Caco-2 (cell line): ENCODE measurements around the gene ITPR1. TPM values are rescaled to one million over a fixed set of nuclear protein-coding genes. Genes with fewer than 3 reads are reported as not detected.
A peak's percentile ranks its signal among the peaks of the same experiment; 100 is the strongest.

Experiments used
- BruUV-seq: library from RNA; stranded (reverse); fragments of 400-500 nt; replicated peaks from 2 replicates; lab custom pipeline; 2021; lab: Mats Ljungman, UMichigan
- CTCF ChIA-PET: fragments of 300-600 bp; sonication (Branson Sonifier 250); formaldehyde crosslinking; loops from one replicate; lab custom pipeline; 2022; ENCODE audit warnings: antibody characterized with exemption; lab: Charles Lee
- POLR2A ChIA-PET: fragments of 300-600 bp; sonication (Branson Sonifier 250); formaldehyde crosslinking; loops from one replicate; lab custom pipeline; 2022; ENCODE audit warnings: antibody characterized with exemption; lab: Charles Lee
- DNase-seq, 2 experiments: peaks; one replicate each; pipeline versions ENCODE4 v3.0.0 to v3.0.0-alpha.2; 2020 to 2022
- H3K27me3 ChIP-seq: replicated peaks from 2 replicates; pipeline ENCODE4 v1.6.0; 2011; ENCODE audit warnings: low read length; ENCODE audit not compliant: control insufficient read depth, insufficient read depth
- H3K36me3 ChIP-seq: 2 replicates; pipeline ENCODE4 v1.5.1; 2011; ENCODE audit warnings: low read length; ENCODE audit not compliant: control insufficient read depth, insufficient read depth
- H3K4me1 ChIP-seq: fragments of 250-450 bp; sonication (Bioruptor Pico); 2 replicates; pipeline ENCODE4 v1.5.1; 2020; ENCODE audit warnings: mild to moderate bottlenecking
- H3K4me3 ChIP-seq: 2 replicates; pipeline ENCODE4 v1.5.1; 2011; ENCODE audit warnings: low read depth, mild to moderate bottlenecking, control low read depth, low read length
- H3K9me3 ChIP-seq: fragments of 250-450 bp; sonication (Bioruptor Pico); 2 replicates; pipeline ENCODE4 v1.5.1; 2020; ENCODE audit warnings: mild to moderate bottlenecking, moderate library complexity
- H3K27ac Mint-ChIP-seq: one replicate; pipeline ENCODE4 v1.8.0; 2022; ENCODE audit warnings: mixed read lengths; ENCODE audit not compliant: unreplicated experiment
- H3K27me3 Mint-ChIP-seq: one replicate; pipeline ENCODE4 v1.8.0; 2022; ENCODE audit warnings: mixed read lengths; ENCODE audit not compliant: insufficient read depth, unreplicated experiment
- H3K36me3 Mint-ChIP-seq: one replicate; pipeline ENCODE4 v1.8.0; 2022; ENCODE audit warnings: mild to moderate bottlenecking, mixed read lengths; ENCODE audit not compliant: insufficient read depth, unreplicated experiment
- H3K4me1 Mint-ChIP-seq: one replicate; pipeline ENCODE4 v1.8.0; 2022; ENCODE audit warnings: low read depth, mixed read lengths; ENCODE audit not compliant: unreplicated experiment
- H3K4me3 Mint-ChIP-seq: one replicate; pipeline ENCODE4 v1.8.0; 2022; ENCODE audit warnings: mild to moderate bottlenecking, moderate library complexity, mixed read lengths; ENCODE audit not compliant: unreplicated experiment
- H3K9me3 Mint-ChIP-seq: one replicate; pipeline ENCODE4 v1.8.0; 2022; ENCODE audit warnings: mixed read lengths; ENCODE audit not compliant: unreplicated experiment
- intact Hi-C: fragments of 100-400 bp; cut with micrococcal nuclease; formaldehyde crosslinking; loops from one replicate; pipeline ENCODE4 v1.10.0; 2022; ENCODE audit not compliant: unreplicated experiment
- total RNA-seq: library from RNA; stranded (reverse); gene quantifications from 2 replicates; pipeline ENCODE4 v1.2.3, GENCODE V29; 2022
- TF ChIP-seq, protein P1 (sequence below), 2 experiments: fragments of 200-600 bp in 1 of 2; IDR thresholded peaks; 1 replicate in 1 of 2; 2 replicates in 1 of 2; pipeline versions ENCODE4 v1.5.1 to v1.8.0; 2011 to 2022; ENCODE audit warnings: antibody characterized with exemption in 1 of 2, control low read depth in 1 of 2, inconsistent platforms in 1 of 2, low read depth in 1 of 2, low read length in 1 of 2, mild to moderate bottlenecking in 1 of 2, moderate library complexity in 1 of 2; ENCODE audit not compliant: insufficient read depth in 1 of 2, severe bottlenecking in 1 of 2, unreplicated experiment in 1 of 2

ITPR1 gene
- total RNA-seq, 1 experiment from 2014 or later, result 10.4 TPM

DNA sequence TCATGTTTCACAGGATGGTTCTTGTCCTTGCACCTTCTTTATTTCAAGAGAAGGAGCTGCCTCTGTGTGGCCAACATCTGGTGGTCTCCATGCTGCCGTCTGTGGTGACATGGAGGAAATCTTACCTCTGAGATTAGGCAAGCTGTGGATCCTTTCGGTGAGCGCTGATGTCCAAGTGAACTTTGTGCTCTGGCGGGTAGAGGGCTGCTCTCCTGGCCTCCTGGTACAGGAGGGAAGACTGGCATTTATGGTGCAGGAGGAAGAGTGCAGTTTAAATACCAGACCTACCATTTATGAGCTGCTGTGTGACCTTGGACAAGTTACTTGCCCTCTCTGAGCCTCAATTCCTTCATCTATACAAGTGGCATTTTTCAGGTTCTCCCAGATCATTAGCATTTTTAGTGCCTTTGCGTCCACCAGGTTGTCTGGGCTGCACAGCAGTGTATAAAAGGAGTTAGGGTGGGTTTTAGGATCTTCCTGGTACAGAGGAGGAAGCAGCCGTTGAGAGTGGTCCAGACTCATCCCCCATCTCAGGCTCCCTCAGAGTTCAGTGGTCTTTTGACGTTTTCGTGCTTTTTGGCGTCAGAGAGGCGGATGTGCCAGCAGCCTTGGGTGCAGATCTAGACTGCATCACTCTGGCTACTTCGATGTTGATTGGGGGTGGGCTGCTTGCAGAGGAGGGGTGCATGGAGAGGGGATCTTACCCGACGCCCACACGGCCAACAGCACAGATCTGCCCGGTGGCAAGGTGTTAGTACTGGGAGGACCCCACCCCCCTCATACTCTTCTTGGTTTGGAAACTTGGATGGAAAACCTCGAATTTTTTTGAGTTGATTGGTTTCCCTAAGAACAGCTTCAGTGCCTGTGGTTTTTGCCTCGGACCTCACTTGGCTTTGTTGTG lies 162.2 kb downstream of the ITPR1 start:
- Mint-ChIP-seq H3K4me1 (no peaks in the 10 kb centered on the region), H3K27ac (no peak overlapping the region), H3K4me3 (no peak overlapping the region), H3K36me3 (no peaks in the 10 kb centered on the region), H3K27me3 (no peaks in the 10 kb centered on the region), H3K9me3 (no peaks in the 10 kb centered on the region)
- intact Hi-C loops, result loop anchor here (1.0 kb wide), 6 partner anchors 32 to 402 kb away; no protein-coding TSS in a partner anchor
- POLR2A ChIA-PET, result no interaction called here
- no TSS peak for BruUV-seq
- CTCF ChIA-PET, result no interaction called here
- H3K36me3 ChIP-seq, result no peaks in the 10 kb centered on the region
- DNase-seq, result no peak
- TF ChIP-seq, protein P1, sequence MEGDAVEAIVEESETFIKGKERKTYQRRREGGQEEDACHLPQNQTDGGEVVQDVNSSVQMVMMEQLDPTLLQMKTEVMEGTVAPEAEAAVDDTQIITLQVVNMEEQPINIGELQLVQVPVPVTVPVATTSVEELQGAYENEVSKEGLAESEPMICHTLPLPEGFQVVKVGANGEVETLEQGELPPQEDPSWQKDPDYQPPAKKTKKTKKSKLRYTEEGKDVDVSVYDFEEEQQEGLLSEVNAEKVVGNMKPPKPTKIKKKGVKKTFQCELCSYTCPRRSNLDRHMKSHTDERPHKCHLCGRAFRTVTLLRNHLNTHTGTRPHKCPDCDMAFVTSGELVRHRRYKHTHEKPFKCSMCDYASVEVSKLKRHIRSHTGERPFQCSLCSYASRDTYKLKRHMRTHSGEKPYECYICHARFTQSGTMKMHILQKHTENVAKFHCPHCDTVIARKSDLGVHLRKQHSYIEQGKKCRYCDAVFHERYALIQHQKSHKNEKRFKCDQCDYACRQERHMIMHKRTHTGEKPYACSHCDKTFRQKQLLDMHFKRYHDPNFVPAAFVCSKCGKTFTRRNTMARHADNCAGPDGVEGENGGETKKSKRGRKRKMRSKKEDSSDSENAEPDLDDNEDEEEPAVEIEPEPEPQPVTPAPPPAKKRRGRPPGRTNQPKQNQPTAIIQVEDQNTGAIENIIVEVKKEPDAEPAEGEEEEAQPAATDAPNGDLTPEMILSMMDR (IDR thresholded peaks at IDR 0.05; ENCODE audit: insufficient read depth in 1 of 2, low read depth in 1 of 2, low read length in 1 of 2, severe bottlenecking in 1 of 2, unreplicated experiment in 1 of 2), result no peak
- H3K4me3 ChIP-seq, result no peak overlapping the region
- no peaks in the 10 kb centered on the region for H3K4me1 ChIP-seq
- H3K27me3 ChIP-seq, result no peaks in the 10 kb centered on the region
- H3K9me3 ChIP-seq, result no peaks in the 10 kb centered on the region

DNA sequence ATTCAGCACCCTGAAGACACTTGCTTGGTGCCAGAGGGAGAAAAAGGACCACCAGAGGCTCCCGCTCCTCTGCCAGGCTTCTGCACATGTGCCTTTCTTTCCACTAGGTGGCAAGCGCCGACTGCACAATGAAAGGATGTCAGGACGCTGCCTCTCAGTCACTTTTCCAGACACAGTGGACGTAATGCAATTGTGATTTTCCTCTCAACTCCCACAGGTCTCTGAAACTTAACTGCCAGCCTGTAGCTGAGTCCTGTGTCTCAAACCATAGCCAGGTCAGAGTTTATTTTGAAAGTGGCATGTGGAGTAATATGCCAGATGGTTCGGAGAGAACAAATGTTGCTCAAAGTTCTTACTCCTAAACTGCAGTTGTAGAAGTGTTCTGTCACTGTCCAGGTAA lies 162.9 kb downstream of the ITPR1 start:
- Histone ChIP-seq H3K9me3 (no peaks in the 10 kb centered on the region), H3K4me1 (no peaks in the 10 kb centered on the region), H3K36me3 (no peaks in the 10 kb centered on the region), H3K27me3 (no peaks in the 10 kb centered on the region), H3K4me3 (no peak overlapping the region)
- TF ChIP-seq, protein P1 (IDR thresholded peaks at IDR 0.05; ENCODE audit: insufficient read depth in 1 of 2, low read depth in 1 of 2, low read length in 1 of 2, severe bottlenecking in 1 of 2, unreplicated experiment in 1 of 2), result peak; percentile 87 to 96
- Mint-ChIP-seq H3K36me3 (no peaks in the 10 kb centered on the region), H3K27me3 (no peaks in the 10 kb centered on the region), H3K9me3 (no peaks in the 10 kb centered on the region), H3K4me1 (no peaks in the 10 kb centered on the region), H3K4me3 (no peak overlapping the region), H3K27ac (no peak overlapping the region)
- DNase-seq, result peak; percentile 72 to 76
- BruUV-seq, result no TSS peak
- intact Hi-C loops, result loop anchor here (1.0 kb wide), 6 partner anchors 31 to 401 kb away; no protein-coding TSS in a partner anchor
- ChIA-PET POLR2A (no interaction called here), CTCF (no interaction called here)

DNA sequence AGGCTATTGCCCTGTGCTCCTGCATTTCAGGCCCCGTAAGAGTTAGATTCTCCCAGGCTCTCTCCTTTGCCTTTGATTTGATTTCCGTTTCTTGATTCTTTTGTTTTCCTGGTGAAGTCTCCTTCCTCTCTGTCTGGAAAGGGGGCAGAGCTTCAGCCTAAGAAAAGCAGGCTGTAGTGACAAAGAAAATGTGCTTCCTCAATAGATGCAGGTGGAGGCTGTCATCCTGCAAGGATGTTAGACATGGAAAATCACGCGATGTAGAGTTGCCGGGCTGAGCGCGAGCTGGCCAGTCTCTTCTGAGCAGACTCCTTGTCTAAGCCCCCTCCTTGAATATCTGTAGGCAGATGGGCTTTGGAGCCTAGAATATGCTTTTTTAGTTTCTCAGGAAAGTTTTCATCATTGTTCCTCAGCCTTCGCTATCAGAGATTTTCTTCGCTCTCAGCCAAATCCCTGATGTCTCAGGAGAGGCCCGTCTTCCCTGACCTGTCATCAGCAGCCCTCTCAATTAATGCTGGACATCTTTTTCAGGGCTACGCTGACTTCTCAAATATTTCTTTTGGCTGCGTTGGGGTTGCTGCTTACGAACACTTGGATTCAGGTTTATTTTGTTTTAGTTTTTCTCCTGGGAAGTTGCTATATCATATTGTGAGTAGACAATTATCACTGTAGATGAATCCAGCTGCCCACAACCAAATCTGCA lies 163.6 kb downstream of the ITPR1 start:
- Mint-ChIP-seq H3K4me3 (no peak overlapping the region), H3K36me3 (no peaks in the 10 kb centered on the region), H3K27me3 (no peaks in the 10 kb centered on the region), H3K27ac (no peak overlapping the region), H3K9me3 (no peaks in the 10 kb centered on the region), H3K4me1 (no peaks in the 10 kb centered on the region)
- no peak for DNase-seq
- intact Hi-C loops, result loop anchor here (1.0 kb wide), 6 partner anchors 31 to 401 kb away; no protein-coding TSS in a partner anchor
- H3K4me1 ChIP-seq, result no peaks in the 10 kb centered on the region
- H3K4me3 ChIP-seq, result no peak overlapping the region
- BruUV-seq, result no TSS peak
- no peaks in the 10 kb centered on the region for H3K27me3 ChIP-seq
- H3K9me3 ChIP-seq, result no peaks in the 10 kb centered on the region
- POLR2A ChIA-PET, result no interaction called here
- TF ChIP-seq, protein P1 (IDR thresholded peaks at IDR 0.05; ENCODE audit: insufficient read depth in 1 of 2, low read depth in 1 of 2, low read length in 1 of 2, severe bottlenecking in 1 of 2, unreplicated experiment in 1 of 2), result no peak
- H3K36me3 ChIP-seq, result no peaks in the 10 kb centered on the region
- CTCF ChIA-PET, result interaction anchor here (0.7 kb wide), 1 partner anchor 458 kb away, joined by 4 read pairs; no protein-coding TSS in a partner anchor
